Tongue (tissue), 2 donors: ENCODE results near the gene APOL4. TPM values are rescaled to one million over a fixed set of nuclear protein-coding genes. Genes with fewer than 3 reads are reported as not detected.
A peak's percentile ranks its signal among the peaks of the same experiment; 100 is the strongest.
"Not testable (repeated sequence)": the region's sequence is repeated elsewhere in the genome, so short reads cannot be mapped to it uniquely, and the experiment has no call there.

Experiments
- DNase-seq: peaks from one replicate; pipeline ENCODE4 v3.0.0-alpha.2; 2015
- total RNA-seq: library from RNA; depleted of rRNA; stranded (reverse); fragments of >200 nt; gene quantifications from one replicate; pipeline ENCODE4 v1.2.3, GENCODE V29; 2014

The APOL4 gene
- total RNA-seq, 1 donor from 2014 or later, result 19.8 TPM

GRCh38 chr22:36206255-36206654 is 4.6 kb upstream of the APOL4 start:
- no peak for DNase-seq

DNA sequence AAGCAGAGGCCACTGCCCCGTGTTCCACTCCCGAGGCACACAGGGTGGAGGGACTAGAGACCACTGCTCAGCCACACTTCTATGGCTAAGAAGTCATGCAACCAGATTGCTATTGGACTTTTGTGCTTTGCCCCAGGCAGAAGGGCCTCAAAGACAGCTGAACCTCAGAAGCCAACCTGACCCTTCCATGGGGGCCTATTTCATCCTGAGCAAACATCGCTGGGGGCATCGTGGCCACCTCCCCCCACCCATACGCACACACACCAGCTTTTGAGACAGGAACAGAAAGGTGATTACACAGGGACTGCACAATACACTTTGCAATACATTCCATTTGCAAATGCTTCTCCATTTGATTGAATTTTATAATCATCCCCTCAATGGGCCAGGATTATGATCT is 4.0 kb upstream of the APOL4 start:
- DNase-seq, result not testable (repeated sequence)

DNA sequence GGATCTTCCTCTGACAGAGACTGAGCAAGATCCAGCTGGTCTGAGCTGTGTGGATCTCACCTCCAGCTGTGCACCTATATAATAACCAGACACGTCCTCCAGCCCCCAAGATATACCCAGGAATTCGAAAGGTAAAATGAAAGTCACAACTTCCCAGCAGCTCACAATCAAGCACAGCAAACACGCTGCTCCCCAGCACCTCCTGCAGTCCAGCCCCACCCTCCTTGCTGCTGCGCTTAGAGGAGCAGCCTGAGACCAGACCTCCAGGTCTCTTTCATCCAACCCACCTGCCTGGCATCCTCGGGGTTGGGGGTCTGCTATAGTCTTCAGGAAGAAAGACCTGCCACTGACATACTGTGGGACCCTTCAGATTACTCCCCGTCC is 3.0 kb upstream of the APOL4 start:
- DNase-seq, result no peak

DNA sequence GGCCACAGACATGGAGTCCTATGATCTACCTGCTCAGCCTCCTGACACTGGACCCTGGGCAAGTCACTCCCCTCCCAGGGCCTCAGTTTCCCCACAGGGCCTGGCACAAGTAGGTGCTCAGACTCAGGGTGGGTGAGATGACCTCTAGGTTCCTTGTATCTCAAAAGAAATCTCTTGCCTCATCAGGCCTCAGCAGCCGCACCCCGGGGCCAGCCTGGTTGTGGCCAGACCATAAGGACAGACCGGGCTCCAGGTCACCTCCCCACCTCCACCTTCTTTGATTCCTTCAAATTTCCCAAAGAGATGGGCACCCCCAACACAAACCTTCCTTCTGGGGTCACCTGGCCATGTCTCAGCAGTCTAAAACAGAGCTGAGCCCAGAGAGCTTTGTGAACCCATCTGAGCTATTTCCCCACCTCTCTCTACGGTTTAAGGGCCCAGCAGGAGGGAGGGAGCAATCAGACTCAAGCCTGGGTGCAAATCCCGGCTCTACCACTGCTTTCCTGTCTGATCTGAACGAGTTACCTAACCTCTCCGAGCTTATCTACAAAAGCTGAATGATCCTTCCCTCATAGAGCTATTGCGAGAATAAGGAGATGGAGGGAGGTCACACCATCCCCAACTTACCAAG is 2.5 kb upstream of the APOL4 start:
- no peak for DNase-seq

DNA sequence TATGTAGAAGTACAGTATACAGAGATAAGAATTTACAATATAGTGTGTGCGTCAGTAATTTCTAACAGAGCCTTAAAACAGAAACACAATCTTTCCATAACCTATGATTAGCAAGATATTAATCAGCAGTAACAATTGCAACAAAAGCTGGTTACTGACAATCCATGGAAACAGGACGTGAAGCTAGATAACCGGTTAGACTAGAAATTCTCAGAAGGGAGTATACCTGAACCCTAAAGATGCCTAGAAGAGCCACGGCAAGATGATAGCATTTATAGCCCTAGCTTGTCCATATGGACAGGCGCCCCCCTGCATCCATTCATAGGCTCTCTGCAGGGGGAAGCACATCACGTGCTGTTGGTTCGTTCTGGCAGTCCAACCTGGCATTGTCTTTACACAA is 1.8 kb upstream of the APOL4 start:
- DNase-seq, result not testable (repeated sequence)

GRCh38 chr22:36202906-36203305 is 1.3 kb upstream of the APOL4 start:
- DNase-seq, result peak; percentile 68

- DNase-seq, result not testable (repeated sequence)
These were observed 584 bp downstream of the APOL4 start for GRCh38 chr22:36201025-36201424.

- no peak for DNase-seq
These were observed 2.5 kb downstream of the APOL4 start for GRCh38 chr22:36199001-36199551.

GRCh38 chr22:36198536-36198935 is 3.1 kb downstream of the APOL4 start:
- DNase-seq, result no peak

DNA sequence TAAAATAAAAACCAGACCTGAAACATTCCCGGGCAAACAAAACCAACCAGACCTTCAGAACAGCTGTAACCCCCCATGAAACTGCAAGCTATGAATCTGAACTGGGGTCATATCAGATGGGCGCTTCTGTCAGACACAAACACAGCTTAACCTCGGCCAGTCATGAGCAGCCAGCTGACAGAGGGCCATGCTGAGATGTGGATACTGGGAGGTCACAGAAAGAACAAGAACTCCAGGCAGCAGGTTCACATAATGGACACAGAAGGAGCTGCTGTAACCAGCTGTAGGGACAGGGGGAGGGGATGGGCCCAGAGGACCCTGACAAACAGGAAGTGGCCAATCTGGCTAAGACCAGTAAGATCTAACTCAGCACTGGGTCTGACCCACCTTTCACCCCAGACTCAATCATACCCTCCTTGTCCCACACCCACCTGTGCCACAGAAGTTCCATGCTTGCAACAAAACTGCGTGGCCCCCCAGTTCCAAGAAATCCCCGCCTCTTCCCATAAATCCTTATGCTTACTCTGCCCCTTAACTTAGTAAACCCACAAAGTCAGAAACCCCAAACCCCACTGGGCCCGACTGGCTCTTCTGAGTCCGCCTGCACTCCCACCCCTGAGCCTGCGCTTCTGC is 4.0 kb downstream of the APOL4 start:
- peak; percentile 53 for DNase-seq

- DNase-seq, result peak; percentile 90
These were observed 4.6 kb downstream of the APOL4 start for GRCh38 chr22:36197065-36197440.

DNA sequence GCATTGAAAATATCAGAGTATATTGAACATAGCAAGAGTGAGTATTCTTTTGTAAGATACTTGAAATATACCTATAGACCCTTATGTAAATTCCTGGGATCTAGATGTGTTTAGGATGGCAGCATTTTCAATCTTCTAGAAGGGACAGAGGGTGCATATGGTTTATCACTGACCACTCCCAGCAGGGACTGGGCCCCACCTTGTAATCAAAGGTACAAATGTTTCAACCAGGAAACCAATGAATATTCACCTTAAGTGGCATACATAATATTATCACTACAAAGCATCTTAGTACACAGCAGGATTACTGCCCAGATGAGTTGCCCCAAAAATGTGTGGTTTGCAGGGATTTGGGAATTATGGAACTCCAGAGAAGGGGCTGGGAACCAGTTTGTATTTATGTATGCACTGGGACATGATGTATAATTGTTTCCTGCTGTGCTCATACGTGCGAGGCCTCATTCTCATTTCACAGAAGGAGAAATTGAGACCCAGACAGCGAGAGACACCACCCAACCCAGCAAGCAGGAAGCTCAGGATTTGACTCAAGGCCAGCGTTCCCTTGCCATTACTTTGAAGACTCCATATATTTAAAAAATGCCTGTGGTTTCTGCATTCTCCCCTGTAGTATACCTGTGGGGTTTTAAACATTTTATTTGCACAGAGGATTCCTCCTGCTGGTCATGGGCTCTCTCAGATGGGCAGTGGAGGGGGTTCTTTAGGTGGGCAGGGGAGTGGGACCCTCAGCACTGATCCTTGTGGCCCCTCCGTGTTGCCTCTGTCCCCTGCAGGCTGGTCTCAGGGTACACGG is 5.2 kb downstream of the APOL4 start:
- DNase-seq, result no peak

DNA sequence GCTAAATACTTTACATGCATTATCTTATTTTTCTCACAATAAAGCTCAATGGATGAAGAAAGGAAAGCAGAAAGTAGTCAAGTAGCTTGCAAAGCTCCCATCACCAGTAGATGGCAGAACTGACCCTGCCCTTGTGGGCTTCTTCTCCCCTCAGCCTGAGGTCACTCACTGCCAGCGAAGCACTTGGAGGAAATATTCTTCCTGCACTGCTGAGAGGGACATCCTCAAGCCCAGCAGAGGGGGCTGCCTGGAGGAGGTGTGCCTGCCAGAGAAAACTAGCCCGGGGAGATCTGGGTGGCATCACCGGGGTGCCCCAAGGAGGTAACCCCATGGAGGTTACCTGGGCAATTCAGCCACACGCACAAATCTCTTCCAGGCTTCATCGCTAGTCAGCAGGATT is 6.6 kb downstream of the APOL4 start:
- peak; percentile 73 for DNase-seq

- DNase-seq, result no peak
These were observed 7.2 kb downstream of the APOL4 start for GRCh38 chr22:36194385-36194784.

DNA sequence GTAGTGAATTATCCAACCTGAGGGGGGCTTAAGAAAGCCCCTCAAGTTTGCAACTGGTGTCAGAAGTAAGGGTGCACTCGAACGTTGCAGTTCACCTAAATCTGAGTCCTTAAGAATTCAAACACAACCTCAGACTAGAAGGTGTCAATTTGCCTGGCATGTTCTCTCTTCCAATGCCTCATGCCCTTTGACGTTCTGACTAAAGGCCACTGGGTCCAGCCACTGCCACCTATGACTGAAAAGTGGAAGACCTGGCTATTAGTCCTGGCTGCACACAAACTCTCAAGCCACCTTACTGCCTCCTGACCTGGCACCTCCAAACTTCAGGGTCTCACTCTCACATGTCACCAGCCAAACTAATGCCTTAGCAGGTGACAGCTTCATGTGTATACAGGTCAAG is 8.0 kb downstream of the APOL4 start:
- no peak for DNase-seq

DNA sequence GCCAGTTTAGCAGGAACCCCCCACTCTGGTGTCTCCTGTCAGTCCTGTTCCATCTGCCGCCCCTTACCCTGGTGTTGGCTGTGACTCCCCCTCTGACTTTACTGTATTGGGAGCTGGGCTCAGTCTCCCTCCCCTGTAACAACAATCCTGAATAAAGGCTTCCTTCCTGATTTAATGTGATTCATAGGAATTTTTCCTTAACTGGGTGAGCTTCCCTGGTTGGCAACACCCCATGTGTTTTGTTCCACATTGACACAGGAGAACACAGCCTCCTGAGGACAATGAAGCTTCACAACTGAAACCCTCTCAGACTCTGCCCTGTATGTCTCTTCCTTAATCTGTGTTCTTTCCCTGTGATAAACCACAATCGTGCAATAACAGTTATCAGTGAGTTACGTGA is 8.4 kb downstream of the APOL4 start:
- no peak for DNase-seq

- DNase-seq, result no peak
These were observed 9.1 kb downstream of the APOL4 start for GRCh38 chr22:36192542-36192941.

DNA sequence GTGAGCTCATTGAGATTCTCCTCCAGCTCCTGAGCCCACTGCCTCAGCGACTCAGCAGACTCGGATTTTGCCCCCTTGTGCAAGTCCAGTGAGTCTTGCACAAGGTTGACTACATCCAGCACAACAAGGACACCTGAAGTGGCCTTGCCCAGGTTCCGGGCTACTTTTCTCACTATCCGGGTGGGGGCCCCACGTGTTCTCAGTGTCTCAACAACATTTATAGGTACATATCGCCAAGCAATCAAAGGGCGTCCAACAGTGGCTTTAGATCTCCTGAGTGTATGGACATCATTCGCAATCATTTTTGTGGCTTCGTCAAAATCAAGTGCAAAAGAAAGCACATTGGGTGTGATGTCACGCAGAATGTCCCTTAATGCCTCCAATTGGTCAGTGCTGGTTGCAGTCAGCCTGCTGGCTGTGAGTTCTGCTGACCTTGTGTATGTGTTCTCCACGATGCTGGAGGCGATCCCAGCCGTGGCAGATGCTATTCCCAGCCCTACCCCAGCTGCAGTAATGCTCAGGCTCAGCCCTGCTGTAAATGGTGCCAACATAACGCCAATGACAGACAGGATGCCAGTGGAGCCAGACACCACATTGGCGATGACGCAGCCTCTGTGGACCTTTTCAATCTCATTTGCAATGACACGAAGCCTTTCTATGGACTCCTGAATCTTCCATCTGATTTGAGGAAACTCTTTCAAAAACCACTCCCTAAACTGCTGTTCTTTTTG is 10.3 kb downstream of the APOL4 start:
- peak; percentile 66 for DNase-seq

DNA sequence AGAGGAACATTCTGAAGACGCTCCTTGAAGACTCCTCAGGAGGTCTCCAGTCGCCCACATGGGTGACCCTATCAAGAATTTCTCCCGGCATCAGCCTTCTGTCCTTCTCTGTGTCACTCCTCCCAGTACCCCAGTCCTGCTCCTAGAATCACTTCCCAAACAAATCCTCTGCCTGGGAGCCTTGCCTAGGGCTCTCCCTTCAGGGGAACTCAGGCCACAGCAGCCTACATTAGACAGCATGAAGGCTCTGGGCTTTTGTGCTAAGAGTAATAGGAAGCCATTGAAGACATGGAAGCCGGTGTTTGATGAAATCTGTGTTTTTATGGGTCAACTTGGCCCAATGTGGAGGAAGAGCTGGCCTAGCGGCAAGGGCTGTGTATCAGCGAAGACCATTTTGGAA is 13.7 kb downstream of the APOL4 start:
- not testable (repeated sequence) for DNase-seq

DNA sequence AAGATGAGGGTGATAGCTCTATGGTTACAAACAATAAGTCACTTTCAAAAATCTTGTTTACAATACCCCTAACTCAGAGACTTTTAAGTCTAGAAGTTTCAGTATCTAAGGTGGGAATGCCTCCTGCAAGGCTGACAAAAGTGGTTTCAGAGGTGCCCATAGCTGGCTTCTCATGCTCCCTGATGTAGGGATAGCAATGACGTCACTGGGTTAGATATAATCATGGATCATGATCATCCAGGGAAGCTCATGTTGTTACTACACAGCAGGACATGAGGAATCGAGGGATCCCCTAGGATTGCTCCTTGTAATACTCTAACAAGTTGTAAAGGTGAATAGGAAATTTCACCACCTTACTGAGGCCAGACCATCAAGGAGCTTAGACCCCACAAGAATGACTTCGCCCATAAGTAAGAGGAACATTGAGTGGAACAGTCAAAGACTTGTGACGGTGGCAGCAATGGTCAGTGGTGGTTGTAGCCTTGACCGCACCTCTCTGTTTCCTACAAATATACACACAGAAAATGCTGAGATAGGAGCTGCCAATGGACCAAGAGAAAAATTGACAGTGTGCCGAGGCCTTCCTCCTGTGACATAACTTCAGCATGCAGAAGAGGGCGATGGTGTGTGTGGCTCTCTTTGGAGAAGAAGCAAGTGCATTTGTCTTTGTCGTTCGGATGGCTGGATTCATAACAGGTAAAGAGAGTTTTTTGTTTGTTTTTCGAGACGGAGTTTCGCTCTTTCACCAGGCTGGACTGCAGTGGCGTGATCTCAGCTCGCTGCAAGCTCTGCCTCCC is 15.6 kb downstream of the APOL4 start:
- no peak for DNase-seq

GRCh38 chr22:36184433-36185025 is 17.1 kb downstream of the APOL4 start:
- DNase-seq, result peak; percentile 29
